Activated naive CD4-positive, alpha-beta T cell treated with anti-CD3 and anti-CD28 coated beads, Interleukin-2, amount 50 U/mL, for 72 hours (primary cell): ENCODE results near the gene TNS3. TPM values are rescaled to one million over a fixed set of nuclear protein-coding genes. Genes with fewer than 3 reads are reported as not detected.
"Not testable (repeated sequence)": the region's sequence is repeated elsewhere in the genome, so short reads cannot be mapped to it uniquely, and the experiment has no call there.

ENCODE experiments used
- ATAC-seq, 2 donors: fragments of 150-1000 bp; cut with Tn5 transposase; 2 replicates each; pipeline ENCODE4 v1.10.0; 2021; ENCODE audit warnings: mild to moderate bottlenecking in 2 of 2, moderate library complexity in 2 of 2
- DNase-seq, 2 donors: peaks; one replicate each; pipeline ENCODE4 v3.0.0; 2021 to 2022; ENCODE audit warnings: low spot score in 2 of 2
- H3K27ac Mint-ChIP-seq, 2 donors: one replicate each; pipeline ENCODE4 v1.8.0; 2022; ENCODE audit warnings: mild to moderate bottlenecking in 2 of 2, mixed read lengths in 2 of 2
- H3K36me3 Mint-ChIP-seq, 2 donors: one replicate each; pipeline ENCODE4 v1.8.0; 2022; ENCODE audit warnings: mixed read lengths in 2 of 2
- H3K9me3 Mint-ChIP-seq, 2 donors: one replicate each; pipeline ENCODE4 v1.8.0; 2022; ENCODE audit warnings: mixed read lengths in 2 of 2
- total RNA-seq, 2 donors: library from RNA; stranded (reverse); gene quantifications; one replicate each; pipeline ENCODE4 v1.2.3, GENCODE V29; 2022

TNS3 gene
- total RNA-seq, 2 donors from 2014 or later, result 0.23 to 1.7 TPM

DNA sequence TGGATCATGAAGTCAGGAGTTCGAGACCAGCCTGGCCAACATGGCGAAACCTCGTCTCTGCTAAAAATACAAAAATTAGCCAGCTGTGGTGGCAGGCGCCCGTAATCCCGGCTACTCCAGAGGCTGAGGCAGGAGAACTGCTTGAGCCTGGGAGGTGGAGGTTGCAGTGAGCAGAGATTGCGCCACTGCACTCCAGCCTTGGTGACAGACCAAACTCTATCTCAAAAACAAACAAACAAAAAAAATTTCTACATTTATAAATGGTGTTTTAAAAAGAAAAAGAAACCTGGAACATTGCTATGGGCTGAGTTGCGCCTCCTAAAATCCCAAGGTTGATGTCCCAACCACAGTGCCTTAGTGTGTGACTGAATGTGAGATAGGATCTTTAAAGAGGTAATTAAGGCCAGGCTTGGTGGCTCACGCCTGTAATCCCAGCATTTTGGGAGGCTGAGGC is 24.7 kb upstream of the TNS3 start:
- H3K27ac Mint-ChIP-seq, result not testable (repeated sequence)

DNA sequence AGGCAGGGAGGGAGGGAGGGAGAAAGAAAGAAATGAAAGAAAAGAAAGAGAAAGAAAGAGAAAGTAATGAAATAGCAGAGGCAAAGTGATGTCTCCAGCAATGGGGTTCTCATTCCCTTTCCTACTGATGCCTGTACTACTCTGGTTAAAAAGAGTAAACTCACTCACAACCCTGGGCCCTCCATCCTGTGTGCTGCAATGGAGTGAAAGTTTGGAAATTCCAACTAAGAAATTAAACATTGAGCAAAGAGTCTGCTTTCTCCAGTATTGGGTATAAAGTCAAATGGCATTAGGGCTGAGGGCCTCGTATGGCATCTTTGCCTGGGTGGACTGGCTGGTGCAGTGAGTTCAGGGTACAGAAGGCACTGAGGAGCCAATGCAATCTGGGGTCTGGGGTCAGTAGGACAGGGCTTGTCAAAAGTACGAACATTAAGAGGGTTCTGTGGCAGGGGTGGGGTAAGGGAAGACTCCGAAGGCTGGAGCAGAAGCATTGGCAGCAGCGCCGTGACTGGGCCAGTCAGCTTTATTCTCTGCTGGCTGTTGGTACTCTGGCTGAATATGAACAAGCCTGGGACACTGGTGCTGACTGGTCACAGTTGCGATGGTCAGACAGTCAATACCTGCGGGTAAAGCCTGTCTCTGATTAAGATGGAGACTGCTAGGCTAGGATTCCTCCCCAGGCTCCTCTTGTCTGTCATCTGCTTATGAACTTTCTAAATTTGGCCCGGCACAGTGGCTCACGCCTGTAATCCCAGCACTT is 24.1 kb upstream of the TNS3 start:
- ATAC-seq (no peak), DNase-seq (no peak)
- H3K27ac Mint-ChIP-seq, result no peak overlapping the region
- H3K36me3 Mint-ChIP-seq, result peaks cover 0 to 4% of the 10 kb centered on the region in 2 donors
- H3K9me3 Mint-ChIP-seq, result peaks cover 0 to 3% of the 10 kb centered on the region in 2 donors

More for the DNA sequence above, 24.7 kb upstream of the TNS3 start:
- H3K36me3 Mint-ChIP-seq, ATAC-seq, DNase-seq, H3K9me3 Mint-ChIP-seq: not testable (repeated sequence)

GRCh38 chr7:47604496-47604890 is 22.6 kb upstream of the TNS3 start:
- ATAC-seq, result no peak
- H3K36me3 Mint-ChIP-seq, result peaks cover 0 to 4% of the 10 kb centered on the region in 2 donors
- H3K27ac Mint-ChIP-seq, result no peak overlapping the region
- no peak for DNase-seq
- H3K9me3 Mint-ChIP-seq, result peaks cover 0 to 8% of the 10 kb centered on the region in 2 donors

DNA sequence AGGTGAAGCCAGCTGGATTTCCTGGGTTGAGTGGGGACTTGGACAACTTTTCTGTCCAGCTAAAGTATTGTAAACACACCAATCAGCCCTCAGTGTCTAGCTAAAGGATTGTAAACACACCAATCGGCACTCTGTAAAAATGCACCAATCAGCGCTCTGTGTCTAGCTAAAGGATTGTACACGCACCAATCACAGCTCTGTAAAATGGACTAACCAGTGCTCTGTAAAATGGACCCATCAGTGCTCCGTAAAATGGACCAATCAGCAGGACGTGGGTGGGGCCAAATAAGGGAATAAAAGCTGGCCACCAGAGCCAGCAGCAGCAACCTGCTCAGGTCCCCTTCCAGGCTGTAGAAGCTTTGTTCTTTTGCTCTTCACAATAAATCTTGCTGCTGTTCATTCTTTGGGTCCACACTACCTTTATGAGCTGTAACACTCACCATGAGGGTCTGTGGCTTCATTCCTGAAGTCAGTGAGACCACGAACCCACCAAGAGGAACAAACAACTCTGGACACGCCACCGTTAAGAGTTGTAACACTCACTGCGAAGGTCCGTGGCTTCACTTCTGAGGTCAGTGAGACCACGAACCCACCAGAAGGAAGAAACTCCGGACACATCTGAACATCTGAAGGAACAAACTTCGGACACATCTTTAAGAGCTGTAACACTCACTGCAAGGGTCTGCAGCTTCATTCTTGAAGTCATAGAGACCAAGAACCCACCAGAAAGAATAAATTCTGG is 21.8 kb upstream of the TNS3 start:
- H3K36me3 Mint-ChIP-seq, ATAC-seq, DNase-seq, H3K27ac Mint-ChIP-seq: not testable (repeated sequence)
- H3K9me3 Mint-ChIP-seq, result peaks cover 4 to 13% of the 10 kb centered on the region in 2 donors

- H3K36me3 Mint-ChIP-seq, result peaks cover 10 to 15% of the 10 kb centered on the region in 2 donors
- no peak for ATAC-seq
- H3K9me3 Mint-ChIP-seq, result peaks cover 10 to 18% of the 10 kb centered on the region in 2 donors
- no peak for DNase-seq
- H3K27ac Mint-ChIP-seq, result no peak overlapping the region
These were observed 20.5 kb upstream of the TNS3 start for GRCh38 chr7:47602272-47603004.

DNA sequence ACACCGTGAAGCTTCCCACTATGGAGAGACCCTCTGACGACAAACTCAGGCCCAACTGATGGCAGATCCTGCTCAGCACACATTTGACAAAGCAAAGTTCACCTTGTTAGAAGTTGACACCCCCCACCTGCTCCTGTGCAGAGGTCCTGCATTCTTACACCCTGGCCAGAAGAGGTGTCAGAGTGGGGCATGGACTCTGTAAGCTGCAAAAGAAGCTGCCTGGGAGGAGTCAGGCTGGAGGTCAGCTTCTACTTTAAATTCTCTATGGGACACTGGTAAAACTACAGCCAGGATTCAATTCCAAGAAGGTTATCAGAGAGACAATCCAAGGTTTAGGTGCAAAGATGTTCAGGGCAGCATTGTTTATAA is 20.0 kb upstream of the TNS3 start:
- peaks cover 15 to 21% of the 10 kb centered on the region in 2 donors for H3K36me3 Mint-ChIP-seq
- peaks cover 16 to 23% of the 10 kb centered on the region in 2 donors for H3K9me3 Mint-ChIP-seq
- no peak for DNase-seq
- no peak for ATAC-seq
- no peak overlapping the region for H3K27ac Mint-ChIP-seq

- peaks cover 21 to 22% of the 10 kb centered on the region in 2 donors for H3K36me3 Mint-ChIP-seq
- DNase-seq (no peak), ATAC-seq (no peak)
- peaks cover 17 to 23% of the 10 kb centered on the region in 2 donors for H3K9me3 Mint-ChIP-seq
- H3K27ac Mint-ChIP-seq, result no peak overlapping the region
These were observed 19.4 kb upstream of the TNS3 start for GRCh38 chr7:47601119-47601880.

DNA sequence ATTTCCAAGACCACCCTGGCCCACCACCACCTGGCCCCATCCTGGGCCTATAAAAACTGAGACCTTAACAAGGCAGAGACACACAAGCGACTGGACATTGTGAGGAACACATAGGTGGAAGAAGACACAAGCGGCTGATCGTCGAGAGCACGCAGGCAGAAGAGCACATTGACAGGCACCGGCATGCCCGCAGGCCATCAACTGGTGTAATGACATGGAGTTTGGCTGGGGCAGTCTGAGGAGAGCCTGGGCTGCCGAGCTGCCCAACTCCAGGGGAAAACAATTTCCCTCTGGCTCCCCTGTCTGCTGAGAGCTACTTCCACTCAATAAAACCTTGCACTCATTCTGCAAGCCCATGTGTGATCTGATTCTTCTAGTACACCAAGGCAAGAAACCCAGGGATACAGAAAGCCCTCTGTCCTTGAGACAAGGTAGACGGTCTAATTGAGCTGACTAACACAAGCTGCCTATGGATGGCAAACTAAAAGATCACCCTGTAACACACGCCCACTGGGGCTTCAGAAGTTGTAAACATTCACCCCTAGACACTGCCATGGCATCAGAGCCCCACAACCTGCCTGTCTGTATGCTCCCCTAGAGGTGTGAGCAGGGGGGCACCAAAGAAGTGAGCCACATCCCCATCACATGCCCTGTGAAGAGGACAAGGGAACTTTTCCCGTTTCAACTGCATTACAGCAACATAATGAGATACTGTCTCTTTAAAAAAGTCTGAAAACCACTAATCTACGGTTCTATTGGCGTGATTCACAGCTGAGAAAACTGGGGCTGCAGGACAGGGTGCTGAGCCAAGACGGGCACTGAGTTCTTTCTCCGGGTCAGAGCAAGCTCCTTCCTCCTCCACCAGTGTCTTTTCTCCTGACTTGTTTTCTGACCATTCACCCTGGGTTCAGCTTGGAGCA is 18.5 kb upstream of the TNS3 start:
- DNase-seq, result no peak
- no peak for ATAC-seq
- Mint-ChIP-seq H3K9me3 (peaks cover 17 to 23% of the 10 kb centered on the region in 2 donors), H3K27ac (no peak overlapping the region), H3K36me3 (peaks cover 21 to 22% of the 10 kb centered on the region in 2 donors)

DNA sequence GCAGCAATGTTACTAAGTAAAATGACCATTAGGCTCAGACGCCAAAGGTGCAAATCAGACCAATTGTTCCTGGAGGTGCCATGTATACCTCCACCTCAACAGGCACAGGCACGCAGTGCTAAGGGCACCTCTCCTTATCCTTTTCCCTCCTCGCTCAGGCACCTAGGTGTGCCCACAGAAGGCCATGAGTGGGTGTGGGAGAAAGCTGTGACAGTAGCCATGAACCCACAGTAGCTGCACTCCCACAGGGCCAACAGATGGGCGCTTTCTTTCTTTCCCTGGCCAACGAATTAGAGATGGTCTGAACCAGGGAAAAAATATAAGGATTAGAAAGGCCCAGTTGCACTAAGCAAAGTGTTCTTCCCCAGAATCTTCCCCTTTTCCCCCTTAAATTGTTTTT is 15.5 kb upstream of the TNS3 start:
- no peak overlapping the region for H3K27ac Mint-ChIP-seq
- DNase-seq (no peak), ATAC-seq (no peak)
- peaks cover 17 to 23% of the 10 kb centered on the region in 2 donors for H3K9me3 Mint-ChIP-seq
- peaks cover 21 to 22% of the 10 kb centered on the region in 2 donors for H3K36me3 Mint-ChIP-seq

GRCh38 chr7:47596502-47597202 is 14.7 kb upstream of the TNS3 start:
- DNase-seq, result no peak

DNA sequence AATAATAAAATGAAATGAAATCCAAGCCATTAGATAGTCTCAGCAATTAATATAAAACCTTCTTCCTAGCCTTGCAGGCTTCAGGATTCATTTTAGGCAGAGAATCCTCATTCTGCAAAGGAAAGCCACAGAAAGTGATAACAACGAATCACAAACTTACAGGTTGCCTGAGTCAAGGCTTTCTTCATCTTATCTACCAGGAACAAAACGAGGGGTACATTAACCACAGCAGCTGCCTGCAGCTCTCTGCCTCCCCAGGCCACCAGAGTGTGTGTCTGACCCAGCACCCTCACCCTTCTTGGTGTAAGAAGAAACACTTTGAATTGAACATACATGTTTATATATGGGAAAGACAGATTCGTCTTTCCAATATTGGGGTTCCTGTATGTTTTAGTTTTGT is 12.5 kb upstream of the TNS3 start:
- DNase-seq, result no peak

More at GRCh38 chr7:47596502-47597202, 14.7 kb upstream of the TNS3 start:
- peaks cover 21 to 22% of the 10 kb centered on the region in 2 donors for H3K36me3 Mint-ChIP-seq
- peaks cover 17 to 23% of the 10 kb centered on the region in 2 donors for H3K9me3 Mint-ChIP-seq
- ATAC-seq, result no peak
- no peak overlapping the region for H3K27ac Mint-ChIP-seq

GRCh38 chr7:47591655-47592572 is 10.0 kb upstream of the TNS3 start:
- Mint-ChIP-seq H3K27ac (no peak overlapping the region), H3K36me3 (peaks cover 2 to 7% of the 10 kb centered on the region in 2 donors), H3K9me3 (peaks cover 0 to 1% of the 10 kb centered on the region in 2 donors)
- DNase-seq, result no peak
- ATAC-seq, result no peak

More for the DNA sequence above, 12.5 kb upstream of the TNS3 start:
- H3K9me3 Mint-ChIP-seq, result peaks cover 15 to 17% of the 10 kb centered on the region in 2 donors
- no peak overlapping the region for H3K27ac Mint-ChIP-seq
- peaks cover 18 to 21% of the 10 kb centered on the region in 2 donors for H3K36me3 Mint-ChIP-seq
- no peak for ATAC-seq

DNA sequence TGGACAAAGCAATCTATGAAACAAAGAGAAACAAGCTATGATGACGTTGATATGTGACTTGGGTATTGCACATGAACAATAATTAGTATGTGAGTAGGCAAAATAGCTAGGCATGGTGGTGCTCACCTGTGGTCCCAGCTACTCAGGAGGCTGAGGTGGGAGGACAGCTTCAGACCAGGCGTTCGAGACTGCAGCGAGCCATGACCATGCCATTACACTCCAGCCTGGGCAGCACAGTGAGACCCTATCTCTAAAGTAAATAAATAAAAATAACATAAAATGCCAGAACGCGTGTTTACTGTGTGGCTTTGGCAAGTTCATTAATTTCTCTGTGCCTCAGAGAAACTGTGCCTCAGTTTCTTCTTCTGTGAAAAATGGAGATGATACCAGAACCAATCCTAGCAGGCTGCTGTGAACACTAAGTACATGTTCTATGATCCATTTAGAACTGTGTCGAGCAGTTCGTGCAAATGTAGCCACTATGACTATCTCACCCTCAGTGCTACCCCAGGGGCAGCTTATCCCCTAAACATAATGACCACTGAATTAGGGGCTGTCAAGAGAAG is 9.3 kb upstream of the TNS3 start:
- Mint-ChIP-seq H3K9me3 (no peaks in the 10 kb centered on the region), H3K27ac (no peak overlapping the region), H3K36me3 (no peaks in the 10 kb centered on the region)
- ATAC-seq (no peak), DNase-seq (no peak)

GRCh38 chr7:47590215-47590614 is 8.3 kb upstream of the TNS3 start:
- not testable (repeated sequence) for H3K9me3 Mint-ChIP-seq, DNase-seq

More at GRCh38 chr7:47590215-47590614, 8.3 kb upstream of the TNS3 start:
- not testable (repeated sequence) for ATAC-seq, H3K27ac Mint-ChIP-seq, H3K36me3 Mint-ChIP-seq
